ENCODE measurements around the gene MRLN.

The MRLN gene

GRCh38 chr10:59705931-59706330 is 47.3 kb downstream of the MRLN start:
- no peak for DNase-seq (ENCODE audit: low read depth)

- DNase-seq (ENCODE audit: low read depth), result no peak
These were observed 48.6 kb downstream of the MRLN start for GRCh38 chr10:59704630-59705029.

GRCh38 chr10:59702347-59702746 is 50.9 kb downstream of the MRLN start:
- no peak for DNase-seq (ENCODE audit: low read depth)

GRCh38 chr10:59700709-59701108 is 52.5 kb downstream of the MRLN start:
- DNase-seq (ENCODE audit: low read depth), result no peak

GRCh38 chr10:59698326-59698725 is 54.9 kb downstream of the MRLN start:
- DNase-seq (ENCODE audit: low read depth), result no peak

- DNase-seq (ENCODE audit: low read depth), result no peak
These were observed 57.6 kb downstream of the MRLN start for GRCh38 chr10:59695637-59696036.

GRCh38 chr10:59694936-59695335 is 58.3 kb downstream of the MRLN start:
- DNase-seq (ENCODE audit: low read depth), result no peak

- DNase-seq (ENCODE audit: low read depth), result no peak
These were observed 61.1 kb downstream of the MRLN start for GRCh38 chr10:59692113-59692512.

- no peak for DNase-seq (ENCODE audit: low read depth)
These were observed 64.3 kb downstream of the MRLN start for GRCh38 chr10:59688921-59689351.

GRCh38 chr10:59687657-59688056 is 65.6 kb downstream of the MRLN start:
- no peak for DNase-seq (ENCODE audit: low read depth)
